Neural cell (in vitro differentiated cells): ENCODE data around the gene IQGAP1.

Experiments used
- CTCF ChIP-seq: fragments of 450-650 bp; IDR thresholded peaks from 2 replicates; pipeline ENCODE4 v1.5.1; 2014; ENCODE audit warnings: antibody characterized with exemption, mild to moderate bottlenecking, moderate library complexity; ENCODE audit not compliant: poor library complexity, severe bottlenecking
- EP300 ChIP-seq: fragments of 450-650 bp; conservative IDR thresholded peaks from 2 replicates; pipeline ENCODE4 v1.6.1; 2014; ENCODE audit warnings: antibody characterized with exemption, mild to moderate bottlenecking, moderate library complexity; ENCODE audit not compliant: poor library complexity, severe bottlenecking
- EZH2 ChIP-seq: fragments of 200-600, 300-800 bp; shearing (Covaris generic), sonication (generic); IDR thresholded peaks from 2 replicates; pipeline ENCODE4 v1.6.1; 2014; ENCODE audit warnings: antibody characterized with exemption, low read length, borderline replicate concordance, mild to moderate bottlenecking; ENCODE audit not compliant: insufficient read depth, poor library complexity, severe bottlenecking
- MXI1 ChIP-seq: fragments of 450-650 bp; conservative IDR thresholded peaks from 2 replicates; pipeline ENCODE4 v1.6.1; 2014; ENCODE audit warnings: antibody characterized with exemption, mild to moderate bottlenecking; ENCODE audit not compliant: poor library complexity, severe bottlenecking
- POLR2AphosphoS5 ChIP-seq: IDR thresholded peaks from 2 replicates; pipeline ENCODE4 v1.6.1; 2012
- RAD21 ChIP-seq: fragments of 450-650 bp; conservative IDR thresholded peaks from 2 replicates; pipeline ENCODE4 v1.6.1; 2014; ENCODE audit warnings: antibody characterized with exemption, mild to moderate bottlenecking, moderate library complexity
- SMC3 ChIP-seq: fragments of 450-650 bp; conservative IDR thresholded peaks from 2 replicates; pipeline ENCODE4 v1.6.1; 2014; ENCODE audit warnings: antibody characterized with exemption, mild to moderate bottlenecking, moderate library complexity; ENCODE audit not compliant: poor library complexity
- TF ChIP-seq, protein P1 (sequence below): IDR thresholded peaks from 2 replicates; pipeline ENCODE4 v1.6.1; 2012; ENCODE audit warnings: borderline replicate concordance

GRCh38 chr15:90354986-90355385, 33.1 kb upstream of the IQGAP1 start:
- TF ChIP-seq CTCF (no peak), EP300 (no peak), POLR2AphosphoS5 (no peak), MXI1 (no peak), RAD21 (no peak), EZH2 (no peak), SMC3 (no peak)
- TF ChIP-seq, protein P1, sequence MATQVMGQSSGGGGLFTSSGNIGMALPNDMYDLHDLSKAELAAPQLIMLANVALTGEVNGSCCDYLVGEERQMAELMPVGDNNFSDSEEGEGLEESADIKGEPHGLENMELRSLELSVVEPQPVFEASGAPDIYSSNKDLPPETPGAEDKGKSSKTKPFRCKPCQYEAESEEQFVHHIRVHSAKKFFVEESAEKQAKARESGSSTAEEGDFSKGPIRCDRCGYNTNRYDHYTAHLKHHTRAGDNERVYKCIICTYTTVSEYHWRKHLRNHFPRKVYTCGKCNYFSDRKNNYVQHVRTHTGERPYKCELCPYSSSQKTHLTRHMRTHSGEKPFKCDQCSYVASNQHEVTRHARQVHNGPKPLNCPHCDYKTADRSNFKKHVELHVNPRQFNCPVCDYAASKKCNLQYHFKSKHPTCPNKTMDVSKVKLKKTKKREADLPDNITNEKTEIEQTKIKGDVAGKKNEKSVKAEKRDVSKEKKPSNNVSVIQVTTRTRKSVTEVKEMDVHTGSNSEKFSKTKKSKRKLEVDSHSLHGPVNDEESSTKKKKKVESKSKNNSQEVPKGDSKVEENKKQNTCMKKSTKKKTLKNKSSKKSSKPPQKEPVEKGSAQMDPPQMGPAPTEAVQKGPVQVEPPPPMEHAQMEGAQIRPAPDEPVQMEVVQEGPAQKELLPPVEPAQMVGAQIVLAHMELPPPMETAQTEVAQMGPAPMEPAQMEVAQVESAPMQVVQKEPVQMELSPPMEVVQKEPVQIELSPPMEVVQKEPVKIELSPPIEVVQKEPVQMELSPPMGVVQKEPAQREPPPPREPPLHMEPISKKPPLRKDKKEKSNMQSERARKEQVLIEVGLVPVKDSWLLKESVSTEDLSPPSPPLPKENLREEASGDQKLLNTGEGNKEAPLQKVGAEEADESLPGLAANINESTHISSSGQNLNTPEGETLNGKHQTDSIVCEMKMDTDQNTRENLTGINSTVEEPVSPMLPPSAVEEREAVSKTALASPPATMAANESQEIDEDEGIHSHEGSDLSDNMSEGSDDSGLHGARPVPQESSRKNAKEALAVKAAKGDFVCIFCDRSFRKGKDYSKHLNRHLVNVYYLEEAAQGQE: no peak
